ENCODE results near the gene ST6GALNAC5.

DNA sequence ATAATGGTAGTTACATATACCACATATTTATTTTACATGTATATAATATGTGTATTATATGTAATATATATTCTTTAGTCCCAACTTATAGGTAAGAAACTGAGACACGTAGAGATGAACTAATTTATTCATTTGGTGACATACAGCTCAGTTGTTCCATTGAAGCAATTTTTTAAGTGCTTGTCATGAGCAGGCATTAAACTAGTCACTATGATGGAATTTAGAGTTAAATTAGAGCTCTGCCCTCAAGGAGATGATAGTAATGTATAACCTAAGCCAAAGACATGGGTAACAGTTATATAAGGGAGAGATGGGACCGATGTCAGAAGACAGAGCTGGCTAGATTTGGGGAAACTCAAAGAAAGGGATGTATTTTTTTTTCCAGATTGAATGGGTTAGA, 83.0 kb downstream of the ST6GALNAC5 start:
- TF ChIP-seq, protein P1, sequence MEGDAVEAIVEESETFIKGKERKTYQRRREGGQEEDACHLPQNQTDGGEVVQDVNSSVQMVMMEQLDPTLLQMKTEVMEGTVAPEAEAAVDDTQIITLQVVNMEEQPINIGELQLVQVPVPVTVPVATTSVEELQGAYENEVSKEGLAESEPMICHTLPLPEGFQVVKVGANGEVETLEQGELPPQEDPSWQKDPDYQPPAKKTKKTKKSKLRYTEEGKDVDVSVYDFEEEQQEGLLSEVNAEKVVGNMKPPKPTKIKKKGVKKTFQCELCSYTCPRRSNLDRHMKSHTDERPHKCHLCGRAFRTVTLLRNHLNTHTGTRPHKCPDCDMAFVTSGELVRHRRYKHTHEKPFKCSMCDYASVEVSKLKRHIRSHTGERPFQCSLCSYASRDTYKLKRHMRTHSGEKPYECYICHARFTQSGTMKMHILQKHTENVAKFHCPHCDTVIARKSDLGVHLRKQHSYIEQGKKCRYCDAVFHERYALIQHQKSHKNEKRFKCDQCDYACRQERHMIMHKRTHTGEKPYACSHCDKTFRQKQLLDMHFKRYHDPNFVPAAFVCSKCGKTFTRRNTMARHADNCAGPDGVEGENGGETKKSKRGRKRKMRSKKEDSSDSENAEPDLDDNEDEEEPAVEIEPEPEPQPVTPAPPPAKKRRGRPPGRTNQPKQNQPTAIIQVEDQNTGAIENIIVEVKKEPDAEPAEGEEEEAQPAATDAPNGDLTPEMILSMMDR (IDR thresholded peaks at IDR 0.05), result no peak
- no peak for TF ChIP-seq POLR2A (IDR thresholded peaks at IDR 0.05)
